SU-DHL-6 (cell line): Measurements from ENCODE around the gene ADAMTS8.

ENCODE experiments used
- EZH2phosphoT487 ChIP-seq: fragments of 200-600 bp; sonication (generic), shearing (Covaris generic); conservative IDR thresholded peaks from 2 replicates; pipeline ENCODE4 v1.6.1; 2018; ENCODE audit warnings: mild to moderate bottlenecking, antibody characterized with exemption, low read length, moderate library complexity, mixed read lengths
- TF ChIP-seq, protein P1 (sequence below): fragments of 200-600 bp; sonication (generic); IDR thresholded peaks from one replicate; pipeline ENCODE4 v1.5.1; 2017; ENCODE audit warnings: antibody characterized with exemption, mild to moderate bottlenecking, low read length, moderate library complexity; ENCODE audit not compliant: insufficient read depth, poor library complexity, severe bottlenecking

DNA sequence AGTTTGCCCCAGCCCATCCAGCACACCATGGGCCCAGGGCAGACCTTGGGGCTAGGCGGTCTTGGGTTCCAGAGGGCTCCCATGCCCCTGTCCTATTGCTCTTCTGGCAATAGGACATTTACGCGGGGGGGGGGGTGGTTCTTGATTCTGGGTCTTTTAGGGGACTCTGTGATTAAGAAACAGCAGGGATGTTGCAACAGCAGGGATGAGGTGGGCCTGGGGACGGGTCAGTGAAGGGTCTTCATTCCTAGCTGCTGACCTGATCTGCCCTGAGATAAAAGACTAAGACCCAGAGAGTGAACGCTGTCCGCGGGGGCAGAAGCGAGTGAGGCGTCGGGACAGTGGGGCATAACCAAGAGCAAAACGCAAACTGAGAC lies 19.6 kb upstream of the ADAMTS8 start:
- TF ChIP-seq, protein P1, sequence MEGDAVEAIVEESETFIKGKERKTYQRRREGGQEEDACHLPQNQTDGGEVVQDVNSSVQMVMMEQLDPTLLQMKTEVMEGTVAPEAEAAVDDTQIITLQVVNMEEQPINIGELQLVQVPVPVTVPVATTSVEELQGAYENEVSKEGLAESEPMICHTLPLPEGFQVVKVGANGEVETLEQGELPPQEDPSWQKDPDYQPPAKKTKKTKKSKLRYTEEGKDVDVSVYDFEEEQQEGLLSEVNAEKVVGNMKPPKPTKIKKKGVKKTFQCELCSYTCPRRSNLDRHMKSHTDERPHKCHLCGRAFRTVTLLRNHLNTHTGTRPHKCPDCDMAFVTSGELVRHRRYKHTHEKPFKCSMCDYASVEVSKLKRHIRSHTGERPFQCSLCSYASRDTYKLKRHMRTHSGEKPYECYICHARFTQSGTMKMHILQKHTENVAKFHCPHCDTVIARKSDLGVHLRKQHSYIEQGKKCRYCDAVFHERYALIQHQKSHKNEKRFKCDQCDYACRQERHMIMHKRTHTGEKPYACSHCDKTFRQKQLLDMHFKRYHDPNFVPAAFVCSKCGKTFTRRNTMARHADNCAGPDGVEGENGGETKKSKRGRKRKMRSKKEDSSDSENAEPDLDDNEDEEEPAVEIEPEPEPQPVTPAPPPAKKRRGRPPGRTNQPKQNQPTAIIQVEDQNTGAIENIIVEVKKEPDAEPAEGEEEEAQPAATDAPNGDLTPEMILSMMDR = no peak
- no peak for TF ChIP-seq EZH2phosphoT487
